22Rv1 (cell line): ENCODE measurements around the gene SERPINB7.

Experiments
- ZFX ChIP-seq: fragments of 450-650 bp; IDR thresholded peaks from 2 replicates; pipeline ENCODE4 v1.6.1; 2017; ENCODE audit warnings: antibody characterized with exemption, borderline replicate concordance
- TF ChIP-seq, protein P1 (sequence below): fragments of 450-650 bp; IDR thresholded peaks from 2 replicates; pipeline ENCODE4 v1.5.1; 2017; ENCODE audit warnings: mild to moderate bottlenecking

DNA sequence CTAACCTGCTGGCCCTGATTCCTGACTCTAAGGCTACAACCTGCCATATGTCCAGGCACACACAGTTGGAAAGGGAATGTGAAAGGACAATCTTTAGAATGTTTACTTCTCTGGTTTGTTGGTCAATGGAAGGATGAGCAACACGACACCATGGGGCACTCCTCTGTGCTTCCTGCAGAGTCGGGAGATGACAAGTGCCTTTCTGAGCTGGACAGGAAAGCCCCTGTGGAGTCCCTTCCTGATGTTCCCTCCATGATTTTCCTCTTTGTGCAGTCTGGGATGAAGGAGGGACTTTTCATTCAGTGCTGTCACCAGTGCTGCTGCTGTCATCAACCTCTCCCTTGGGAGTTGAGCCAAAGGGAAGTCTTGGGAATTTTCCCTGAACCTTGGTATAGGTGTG lies 22.6 kb upstream of the SERPINB7 start:
- TF ChIP-seq ZFX, result no peak
- TF ChIP-seq, protein P1, sequence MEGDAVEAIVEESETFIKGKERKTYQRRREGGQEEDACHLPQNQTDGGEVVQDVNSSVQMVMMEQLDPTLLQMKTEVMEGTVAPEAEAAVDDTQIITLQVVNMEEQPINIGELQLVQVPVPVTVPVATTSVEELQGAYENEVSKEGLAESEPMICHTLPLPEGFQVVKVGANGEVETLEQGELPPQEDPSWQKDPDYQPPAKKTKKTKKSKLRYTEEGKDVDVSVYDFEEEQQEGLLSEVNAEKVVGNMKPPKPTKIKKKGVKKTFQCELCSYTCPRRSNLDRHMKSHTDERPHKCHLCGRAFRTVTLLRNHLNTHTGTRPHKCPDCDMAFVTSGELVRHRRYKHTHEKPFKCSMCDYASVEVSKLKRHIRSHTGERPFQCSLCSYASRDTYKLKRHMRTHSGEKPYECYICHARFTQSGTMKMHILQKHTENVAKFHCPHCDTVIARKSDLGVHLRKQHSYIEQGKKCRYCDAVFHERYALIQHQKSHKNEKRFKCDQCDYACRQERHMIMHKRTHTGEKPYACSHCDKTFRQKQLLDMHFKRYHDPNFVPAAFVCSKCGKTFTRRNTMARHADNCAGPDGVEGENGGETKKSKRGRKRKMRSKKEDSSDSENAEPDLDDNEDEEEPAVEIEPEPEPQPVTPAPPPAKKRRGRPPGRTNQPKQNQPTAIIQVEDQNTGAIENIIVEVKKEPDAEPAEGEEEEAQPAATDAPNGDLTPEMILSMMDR, result no peak
